Activated naive CD4-positive, alpha-beta T cell treated with anti-CD3 and anti-CD28 coated beads, Interleukin-2, amount 10 ng/mL, durations not matched to agents 7 days and 5 days (primary cell): ENCODE measurements around the gene GLP2R.

ENCODE experiments used
- CTCF ChIA-PET: fragments of 350-600 bp; sonication (Branson Sonifier 250); formaldehyde crosslinking; loops from one replicate; lab custom pipeline; 2021; ENCODE audit warnings: antibody characterized with exemption; lab: Charles Lee
- DNase-seq: peaks from one replicate; pipeline ENCODE4 v3.0.0-alpha.2; 2020
- H3K27ac Mint-ChIP-seq: one replicate; pipeline ENCODE4 v1.8.0; 2021; ENCODE audit warnings: mild to moderate bottlenecking, moderate library complexity, mixed read lengths
- H3K27me3 Mint-ChIP-seq: one replicate; pipeline ENCODE4 v1.8.0; 2021; ENCODE audit warnings: mild to moderate bottlenecking, mixed read lengths
- H3K36me3 Mint-ChIP-seq: one replicate; pipeline ENCODE4 v1.8.0; 2021; ENCODE audit warnings: mixed read lengths
- H3K4me1 Mint-ChIP-seq: one replicate; pipeline ENCODE4 v1.8.0; 2021; ENCODE audit warnings: mixed read lengths
- H3K4me3 Mint-ChIP-seq: one replicate; pipeline ENCODE4 v1.8.0; 2021; ENCODE audit warnings: mild to moderate bottlenecking, moderate library complexity, mixed read lengths
- H3K9me3 Mint-ChIP-seq: one replicate; pipeline ENCODE4 v1.8.0; 2021; ENCODE audit warnings: mixed read lengths

Gene GLP2R

DNA sequence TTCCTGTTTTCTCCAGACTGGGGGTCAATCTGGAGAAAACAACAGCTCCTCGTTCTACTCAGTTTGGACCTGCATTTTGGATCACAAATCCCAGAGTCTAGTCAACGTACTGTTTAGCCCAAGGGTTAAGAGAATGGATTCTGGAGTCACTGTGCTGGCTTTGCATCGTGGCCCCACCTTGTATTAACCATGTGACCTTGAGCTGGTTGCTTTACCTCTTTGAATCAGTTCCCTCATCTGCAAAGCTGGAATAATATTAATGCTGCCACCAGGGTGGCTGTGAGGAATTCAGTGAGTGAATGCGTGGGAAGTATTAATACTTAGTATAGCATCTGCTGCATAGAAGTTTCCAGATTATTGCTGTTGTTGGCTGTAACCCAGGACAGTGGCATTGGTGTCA lies 23.0 kb upstream of the GLP2R start:
- Mint-ChIP-seq H3K4me3 (no peak overlapping the region), H3K9me3 (no peaks in the 10 kb centered on the region), H3K27me3 (no peaks in the 10 kb centered on the region), H3K4me1 (no peaks in the 10 kb centered on the region), H3K36me3 (no peaks in the 10 kb centered on the region), H3K27ac (no peak overlapping the region)
- CTCF ChIA-PET, result no interaction called here
- DNase-seq, result no peak

DNA sequence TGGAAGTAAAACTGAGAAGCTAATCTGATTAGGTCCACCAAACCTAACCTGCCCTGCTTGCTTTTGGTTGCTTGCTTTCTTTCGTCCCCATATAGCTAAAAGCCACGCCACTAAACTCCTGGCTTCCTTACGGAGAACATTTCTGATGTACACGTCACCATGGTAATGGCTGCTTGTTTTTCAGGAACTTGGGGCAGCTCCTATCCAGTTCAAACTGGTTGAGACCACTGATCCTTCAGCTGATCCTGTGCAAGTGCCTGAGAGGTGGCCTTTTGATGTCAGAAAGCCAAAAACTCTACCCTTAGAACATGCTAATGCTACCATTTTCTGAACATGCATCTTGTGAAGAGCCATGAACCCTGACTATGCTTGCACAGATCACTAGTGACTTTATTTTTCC lies 20.0 kb upstream of the GLP2R start:
- Mint-ChIP-seq H3K27me3 (no peaks in the 10 kb centered on the region), H3K9me3 (no peaks in the 10 kb centered on the region), H3K4me3 (no peak overlapping the region), H3K27ac (no peak overlapping the region), H3K36me3 (no peaks in the 10 kb centered on the region), H3K4me1 (no peaks in the 10 kb centered on the region)
- CTCF ChIA-PET, result no interaction called here
- DNase-seq, result no peak

DNA sequence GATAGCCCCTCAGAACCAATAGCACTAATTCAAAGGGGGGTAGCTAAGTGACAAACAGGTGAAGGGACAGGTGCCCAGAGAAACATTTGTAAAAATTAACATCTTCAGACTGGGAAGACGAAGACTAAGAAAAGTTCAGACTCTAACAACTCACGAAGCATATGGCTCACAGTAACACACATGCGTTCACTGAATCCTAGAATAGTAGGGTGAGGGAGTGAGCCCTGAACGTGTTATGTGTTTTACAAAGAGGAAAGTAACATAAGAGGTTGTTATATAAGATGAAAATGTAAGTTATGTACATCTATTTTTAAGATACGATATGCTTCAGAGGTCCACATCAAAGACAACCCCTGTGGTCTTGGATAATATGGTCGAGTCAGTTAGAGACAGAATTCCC lies 19.0 kb upstream of the GLP2R start:
- H3K9me3 Mint-ChIP-seq, result no peaks in the 10 kb centered on the region
- no peak for DNase-seq
- no peak overlapping the region for H3K4me3 Mint-ChIP-seq
- no peak overlapping the region for H3K27ac Mint-ChIP-seq
- H3K36me3 Mint-ChIP-seq, result no peaks in the 10 kb centered on the region
- H3K4me1 Mint-ChIP-seq, result no peaks in the 10 kb centered on the region
- CTCF ChIA-PET, result no interaction called here
- H3K27me3 Mint-ChIP-seq, result no peaks in the 10 kb centered on the region

DNA sequence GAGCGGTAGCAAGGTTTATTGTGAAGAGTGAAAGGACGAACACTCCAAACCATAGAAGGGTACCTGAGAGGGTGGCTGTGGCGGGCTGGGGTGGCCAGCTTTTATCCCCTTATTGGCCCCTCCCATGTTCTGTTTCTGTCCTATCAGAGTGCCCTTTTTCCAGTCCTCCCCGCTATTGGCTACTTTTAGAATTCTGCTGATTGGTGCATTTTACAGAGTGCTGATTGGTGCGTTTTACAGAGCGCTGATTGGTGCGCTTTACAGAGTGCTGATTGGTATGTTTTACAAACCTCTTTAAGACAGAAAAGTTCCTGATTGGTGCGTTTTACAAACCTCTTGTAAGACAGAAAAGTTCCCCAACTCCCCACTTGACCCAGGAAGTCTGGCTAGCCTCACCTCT lies 16.3 kb upstream of the GLP2R start:
- Mint-ChIP-seq H3K4me1 (no peaks in the 10 kb centered on the region), H3K9me3 (no peaks in the 10 kb centered on the region), H3K27ac (no peak overlapping the region), H3K27me3 (no peaks in the 10 kb centered on the region), H3K4me3 (no peak overlapping the region), H3K36me3 (no peaks in the 10 kb centered on the region)
- CTCF ChIA-PET, result interaction anchor here (0.6 kb wide), 1 partner anchor 67 kb away, joined by 3 read pairs; no protein-coding TSS in a partner anchor
- DNase-seq, result no peak

DNA sequence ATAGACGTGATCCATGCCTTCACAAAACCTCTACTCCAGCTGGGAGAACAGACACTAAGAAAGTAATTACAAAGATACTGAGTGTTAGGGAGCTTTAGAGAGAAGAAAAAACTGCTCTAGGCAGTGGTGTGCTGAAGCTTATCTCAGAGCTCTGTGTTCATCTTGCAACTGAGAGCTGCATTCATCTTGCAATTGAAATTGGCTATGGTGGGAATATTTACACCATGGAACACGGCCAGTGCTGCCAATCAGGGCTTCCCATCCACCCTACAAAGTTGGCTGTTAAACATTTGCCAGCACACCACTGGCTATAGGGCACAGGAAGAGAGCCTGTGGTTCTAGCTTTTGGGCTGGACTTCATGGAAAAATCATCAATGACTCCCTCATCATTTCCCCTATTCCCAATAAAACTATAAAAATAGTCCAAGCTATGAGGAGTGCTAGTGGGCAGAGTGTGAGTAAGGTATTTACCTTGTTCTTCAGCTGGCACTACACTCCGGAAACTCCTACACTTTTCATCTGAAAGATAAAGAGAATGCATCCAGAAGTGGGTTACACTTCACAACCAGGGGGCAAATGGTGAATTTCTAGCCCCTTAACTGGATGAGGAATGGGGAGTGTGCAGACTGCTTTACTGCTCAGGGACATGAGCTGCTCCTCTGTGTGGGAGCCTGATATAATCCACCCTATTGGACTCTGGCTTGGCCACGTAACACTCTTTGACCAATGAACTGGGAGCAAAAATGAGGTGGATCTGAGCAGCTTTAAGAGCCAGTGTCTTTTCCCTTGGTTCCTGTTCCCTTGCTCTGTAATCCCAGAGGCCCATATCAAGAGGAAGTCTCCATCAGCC lies 15.4 kb upstream of the GLP2R start:
- Mint-ChIP-seq H3K27ac (no peak overlapping the region), H3K4me1 (no peaks in the 10 kb centered on the region), H3K4me3 (no peak overlapping the region), H3K27me3 (no peaks in the 10 kb centered on the region), H3K36me3 (no peaks in the 10 kb centered on the region), H3K9me3 (no peaks in the 10 kb centered on the region)
- CTCF ChIA-PET, result no interaction called here
- no peak for DNase-seq

DNA sequence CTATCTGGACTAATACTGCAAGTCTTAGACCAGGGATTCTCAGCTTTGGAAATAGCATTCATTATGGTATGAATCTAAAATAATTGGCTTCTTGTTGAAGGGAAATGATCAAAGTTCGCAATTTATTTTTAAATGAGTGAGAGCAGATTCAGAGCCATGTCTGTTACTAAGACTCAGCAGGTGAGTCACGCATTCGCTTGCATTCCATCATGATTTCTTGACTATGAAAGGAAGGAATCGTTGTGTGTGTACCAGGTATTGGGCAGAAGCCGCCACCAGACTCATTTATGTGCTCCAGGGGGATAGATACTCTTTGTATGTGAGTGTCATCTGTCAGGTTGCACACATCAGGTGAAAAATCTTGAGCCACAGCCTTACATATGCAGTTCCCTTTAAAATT lies 14.6 kb upstream of the GLP2R start:
- CTCF ChIA-PET, result no interaction called here
- no peak overlapping the region for H3K4me3 Mint-ChIP-seq
- no peaks in the 10 kb centered on the region for H3K36me3 Mint-ChIP-seq
- no peak overlapping the region for H3K27ac Mint-ChIP-seq
- H3K9me3 Mint-ChIP-seq, result peaks cover under 1% of the 10 kb centered on the region
- H3K4me1 Mint-ChIP-seq, result no peaks in the 10 kb centered on the region
- H3K27me3 Mint-ChIP-seq, result no peaks in the 10 kb centered on the region
- DNase-seq, result no peak

DNA sequence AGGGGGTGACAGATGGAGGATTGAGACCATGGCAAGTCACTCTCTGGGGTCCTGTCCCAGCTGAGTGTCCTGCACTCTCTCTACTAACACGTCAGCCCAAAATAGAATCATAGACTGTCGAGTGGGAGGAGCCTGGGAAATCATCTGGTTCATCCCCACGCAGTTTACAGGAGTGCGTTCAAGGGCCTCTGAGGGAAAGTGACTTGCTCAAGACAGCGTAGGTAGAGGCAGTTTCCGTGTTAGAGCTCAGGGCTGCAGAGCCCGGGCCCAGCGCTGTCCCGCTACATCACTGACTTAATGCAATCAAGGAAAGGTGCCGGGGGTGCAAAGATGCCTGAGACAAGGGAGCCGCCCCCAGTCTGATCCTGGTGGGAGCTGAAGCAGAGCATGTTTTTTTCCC lies 14.2 kb upstream of the GLP2R start:
- no peaks in the 10 kb centered on the region for H3K36me3 Mint-ChIP-seq
- no peak overlapping the region for H3K27ac Mint-ChIP-seq
- CTCF ChIA-PET, result no interaction called here
- no peak overlapping the region for H3K4me3 Mint-ChIP-seq
- no peaks in the 10 kb centered on the region for H3K4me1 Mint-ChIP-seq
- H3K9me3 Mint-ChIP-seq, result peaks cover 5% of the 10 kb centered on the region
- DNase-seq, result no peak
- H3K27me3 Mint-ChIP-seq, result peaks cover 3% of the 10 kb centered on the region

DNA sequence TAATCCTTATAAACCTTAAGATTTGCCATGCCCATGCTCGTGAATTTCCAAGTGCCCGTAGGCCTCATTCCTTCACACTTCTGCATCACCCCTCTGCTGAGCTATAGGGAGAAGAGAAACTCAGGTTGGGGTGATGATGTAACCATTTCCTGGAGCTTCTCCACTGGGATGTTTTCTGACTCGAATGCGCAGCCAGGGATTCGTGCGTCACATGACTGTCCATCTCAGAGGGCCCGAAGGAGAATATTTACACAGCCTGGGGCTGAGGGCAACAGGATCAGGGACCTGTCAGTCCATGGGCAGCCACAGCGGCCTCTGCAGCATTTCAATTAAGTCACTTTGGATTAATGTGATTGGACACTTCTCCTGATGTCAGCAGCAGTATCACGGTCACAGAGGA lies 12.6 kb upstream of the GLP2R start:
- Mint-ChIP-seq H3K4me3 (no peak overlapping the region), H3K36me3 (no peaks in the 10 kb centered on the region), H3K9me3 (peaks cover 9% of the 10 kb centered on the region), H3K27ac (no peak overlapping the region), H3K4me1 (no peaks in the 10 kb centered on the region), H3K27me3 (peaks cover 3% of the 10 kb centered on the region)
- no peak for DNase-seq
- CTCF ChIA-PET, result no interaction called here

DNA sequence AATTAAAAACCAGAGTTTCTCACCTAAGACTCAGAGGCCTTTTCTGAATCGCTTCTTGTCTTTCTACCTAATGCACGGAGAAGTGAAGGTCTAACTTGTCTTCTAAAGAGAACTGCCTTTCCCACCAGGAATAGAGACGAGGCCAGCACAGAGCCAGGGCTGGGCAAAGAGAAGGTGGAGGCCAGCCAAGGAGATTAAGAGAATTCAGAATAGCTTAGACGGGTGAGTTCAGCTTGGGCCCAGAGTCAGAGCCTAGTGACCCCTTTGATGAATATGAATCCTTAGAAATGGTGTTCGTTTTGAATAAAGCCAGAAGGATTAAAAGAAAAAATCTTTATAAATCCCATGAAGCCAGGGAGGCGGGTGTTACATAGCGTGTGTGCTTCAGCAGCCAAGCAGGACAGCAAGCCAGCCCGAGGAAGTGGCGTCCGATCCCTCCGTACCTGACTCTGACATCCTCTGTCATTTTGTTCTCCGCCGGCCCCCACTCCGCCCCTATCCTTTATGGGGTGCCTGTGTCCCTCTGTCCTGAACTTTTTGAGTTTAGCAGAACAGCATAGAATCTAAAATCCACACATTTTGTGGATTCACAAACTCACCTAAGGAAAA lies 11.3 kb upstream of the GLP2R start:
- Mint-ChIP-seq H3K27ac (no peak overlapping the region), H3K9me3 (peaks cover 13% of the 10 kb centered on the region), H3K4me3 (no peak overlapping the region), H3K27me3 (peaks cover 3% of the 10 kb centered on the region), H3K36me3 (no peaks in the 10 kb centered on the region), H3K4me1 (no peaks in the 10 kb centered on the region)
- no peak for DNase-seq
- CTCF ChIA-PET, result no interaction called here

DNA sequence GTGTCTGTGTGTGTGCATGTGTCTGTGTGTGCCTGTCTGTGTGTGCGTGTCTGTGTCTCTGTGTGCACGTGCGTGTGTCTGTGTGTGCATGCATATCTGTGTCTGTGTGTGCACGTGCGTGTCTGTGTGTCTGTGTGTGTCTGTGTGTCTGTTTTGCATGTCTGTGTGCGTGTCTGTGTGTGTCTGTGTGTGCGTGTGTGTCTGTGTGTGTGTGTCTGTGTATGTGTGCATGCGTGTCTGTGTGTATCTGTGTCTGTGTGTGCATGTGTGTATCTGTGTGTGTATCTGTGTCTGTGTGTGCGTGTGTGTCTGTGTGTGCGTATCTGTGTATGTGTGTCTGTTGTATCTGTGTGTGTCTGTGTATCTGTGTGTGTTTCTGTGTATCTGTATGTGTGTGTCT lies 9.3 kb upstream of the GLP2R start:
- no peak for DNase-seq
- CTCF ChIA-PET, result no interaction called here
- H3K27ac Mint-ChIP-seq, result no peak overlapping the region
- H3K36me3 Mint-ChIP-seq, result no peaks in the 10 kb centered on the region
- H3K9me3 Mint-ChIP-seq, result peaks cover 13% of the 10 kb centered on the region
- no peaks in the 10 kb centered on the region for H3K4me1 Mint-ChIP-seq
- H3K4me3 Mint-ChIP-seq, result no peak overlapping the region
- peaks cover 3% of the 10 kb centered on the region for H3K27me3 Mint-ChIP-seq

DNA sequence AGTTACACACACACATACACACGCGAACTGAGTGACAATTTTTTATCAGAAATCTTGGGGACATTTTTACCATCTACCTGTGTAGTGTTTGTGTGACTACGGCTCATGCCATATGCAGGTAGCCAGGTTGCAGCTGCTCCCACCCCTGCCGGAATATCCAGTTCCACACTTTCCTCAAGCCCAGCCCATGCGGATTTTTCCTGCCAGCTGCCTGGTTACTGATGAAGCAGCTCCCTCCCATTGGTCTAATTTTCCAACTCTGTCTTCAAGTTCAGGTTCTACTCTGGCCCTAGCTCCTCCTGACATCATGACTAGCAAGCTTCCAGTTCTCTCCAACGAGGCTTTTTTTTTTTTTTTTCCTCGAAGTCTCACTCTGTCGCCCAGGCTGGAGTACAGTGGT lies 8.6 kb upstream of the GLP2R start:
- H3K9me3 Mint-ChIP-seq, result peaks cover 13% of the 10 kb centered on the region
- no peak overlapping the region for H3K27ac Mint-ChIP-seq
- peaks cover 3% of the 10 kb centered on the region for H3K27me3 Mint-ChIP-seq
- no peak overlapping the region for H3K4me3 Mint-ChIP-seq
- H3K4me1 Mint-ChIP-seq, result no peaks in the 10 kb centered on the region
- no peaks in the 10 kb centered on the region for H3K36me3 Mint-ChIP-seq
- CTCF ChIA-PET, result no interaction called here
- no peak for DNase-seq

DNA sequence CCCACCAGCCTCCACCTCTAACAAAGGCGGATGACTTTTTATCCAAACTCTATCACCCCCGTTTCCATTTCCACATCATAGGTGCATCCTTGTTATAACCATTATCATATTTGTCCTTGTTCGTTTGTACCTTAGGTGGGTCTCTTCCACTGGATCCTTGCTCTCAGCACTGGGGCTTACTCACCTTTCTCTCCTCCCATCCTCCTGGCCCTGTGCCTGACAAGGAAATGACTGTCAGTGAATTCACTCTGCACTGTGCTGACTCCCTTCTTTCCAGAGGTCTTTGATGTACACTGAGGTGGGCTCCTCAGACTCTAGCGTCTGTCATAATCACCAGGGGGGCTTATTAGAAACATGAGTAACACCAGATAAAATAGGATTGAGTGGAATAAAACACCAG lies 7.0 kb upstream of the GLP2R start:
- no peaks in the 10 kb centered on the region for H3K36me3 Mint-ChIP-seq
- CTCF ChIA-PET, result no interaction called here
- peaks cover 16% of the 10 kb centered on the region for H3K9me3 Mint-ChIP-seq
- no peak overlapping the region for H3K27ac Mint-ChIP-seq
- no peak overlapping the region for H3K4me3 Mint-ChIP-seq
- peaks cover 3% of the 10 kb centered on the region for H3K27me3 Mint-ChIP-seq
- DNase-seq, result no peak
- no peaks in the 10 kb centered on the region for H3K4me1 Mint-ChIP-seq

DNA sequence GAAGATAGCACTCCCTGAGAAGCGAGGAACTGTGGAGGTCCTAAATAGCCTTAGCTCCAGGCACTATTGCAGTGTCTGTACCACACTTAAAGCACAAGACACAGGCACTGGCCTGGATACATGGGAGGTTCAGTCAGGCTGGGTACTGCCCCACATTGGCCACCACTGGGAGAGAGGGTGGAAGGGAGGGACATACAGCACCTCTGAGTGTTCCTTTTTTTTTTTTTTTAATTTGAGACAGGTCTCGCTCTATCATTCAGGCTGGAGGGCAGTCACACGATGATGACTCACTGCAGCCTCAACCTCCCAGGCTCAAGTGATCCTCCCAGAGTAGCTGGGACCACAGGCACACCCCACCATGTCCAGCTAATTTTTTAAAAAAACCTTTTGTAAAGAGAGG lies 5.3 kb upstream of the GLP2R start:
- H3K27me3 Mint-ChIP-seq, result peaks cover 3% of the 10 kb centered on the region
- no peak overlapping the region for H3K27ac Mint-ChIP-seq
- DNase-seq, result no peak
- CTCF ChIA-PET, result no interaction called here
- no peaks in the 10 kb centered on the region for H3K36me3 Mint-ChIP-seq
- no peak overlapping the region for H3K4me3 Mint-ChIP-seq
- peaks cover 16% of the 10 kb centered on the region for H3K9me3 Mint-ChIP-seq
- H3K4me1 Mint-ChIP-seq, result no peaks in the 10 kb centered on the region

DNA sequence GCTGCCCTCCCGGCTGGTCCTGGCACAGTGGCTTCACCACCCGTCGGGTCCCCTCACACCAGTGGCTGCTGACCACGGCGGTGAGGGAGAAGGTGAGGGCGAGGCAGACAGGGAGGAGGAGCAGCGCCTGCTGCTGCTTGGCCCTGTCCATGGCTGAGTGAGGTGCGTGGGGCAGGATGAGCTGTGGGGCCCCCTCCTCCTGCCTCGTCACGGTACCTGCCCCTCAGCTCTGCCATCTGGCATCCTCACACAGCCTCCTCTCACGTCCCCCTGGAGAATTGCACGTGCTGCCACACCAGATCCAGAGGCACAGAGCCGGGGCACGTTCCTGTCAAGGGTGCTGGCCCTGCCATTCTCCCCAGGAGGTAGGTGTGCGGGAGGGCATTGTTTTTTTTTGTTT lies 3.8 kb upstream of the GLP2R start, which contains the start of gene GSG1L2:
Gene GSG1L2, minus strand, starts transcription at position 159 of the 400 bp plus-strand sequence. Its CDS starts 8 bp downstream, at position 151.
- Mint-ChIP-seq H3K4me1 (no peaks in the 10 kb centered on the region), H3K36me3 (no peaks in the 10 kb centered on the region), H3K27ac (no peak within 1 kb of the TSS), H3K27me3 (no peaks in the 10 kb centered on the region), H3K9me3 (peaks cover 9% of the 10 kb centered on the region), H3K4me3 (no peak within 1 kb of the TSS)
- no peak for DNase-seq
- CTCF ChIA-PET, result no interaction called here

DNA sequence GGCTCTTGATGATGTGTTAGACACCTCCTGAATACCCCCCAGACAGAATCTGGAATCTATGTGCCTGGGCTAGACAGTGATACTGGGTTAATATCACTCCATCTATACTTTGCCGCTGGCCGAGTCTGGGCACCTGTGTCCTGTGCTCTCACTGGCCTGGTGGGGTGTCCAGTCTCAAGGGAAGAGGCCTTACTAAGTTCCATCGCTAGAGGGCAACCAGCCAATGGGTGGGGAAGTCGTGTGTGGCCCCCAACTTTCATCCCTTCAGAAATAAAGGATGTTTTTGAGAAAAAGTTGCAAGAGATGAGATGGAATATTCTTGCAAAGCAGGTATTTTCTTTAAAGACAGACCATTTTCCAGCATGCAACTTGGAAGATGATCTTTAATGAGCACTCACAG lies 1.6 kb upstream of the GLP2R start:
- no peaks in the 10 kb centered on the region for H3K36me3 Mint-ChIP-seq
- H3K27ac Mint-ChIP-seq, result no peak overlapping the region
- CTCF ChIA-PET, result no interaction called here
- no peak overlapping the region for H3K4me3 Mint-ChIP-seq
- H3K9me3 Mint-ChIP-seq, result peaks cover 3% of the 10 kb centered on the region
- no peaks in the 10 kb centered on the region for H3K27me3 Mint-ChIP-seq
- DNase-seq, result no peak
- H3K4me1 Mint-ChIP-seq, result no peaks in the 10 kb centered on the region
